IMR-90 (cell line): ENCODE results near the gene PRAMEF12. TPM values are rescaled to one million over a fixed set of nuclear protein-coding genes. Genes with fewer than 3 reads are reported as not detected.

Source experiments
- ATAC-seq: fragments of 200-7000 bp; cut with Tn5 transposase; 2 replicates; pipeline ENCODE4 v1.9.1; 2020; ENCODE audit warnings: low read depth, mild to moderate bottlenecking, moderate library complexity
- BruUV-seq: library from RNA; stranded (reverse); fragments of 400-500 nt; replicated peaks from 2 replicates; lab custom pipeline; 2021; lab: Mats Ljungman, UMichigan
- CTCF ChIA-PET: fragments of 300-600 bp; formaldehyde crosslinking; extraction: SDS; loops from one replicate; lab custom pipeline; 2021; ENCODE audit warnings: antibody characterized with exemption; lab: Yijun Ruan, JAX
- POLR2A ChIA-PET: fragments of 300-600 bp; sonication (Branson Sonifier 250); formaldehyde crosslinking; loops from one replicate; lab custom pipeline; 2022; ENCODE audit warnings: antibody characterized with exemption; ENCODE audit not compliant: unreplicated experiment; lab: Charles Lee
- DNase-seq: peaks from one replicate; pipeline ENCODE4 v3.0.0; 2013
- H2AFZ ChIP-seq: replicated peaks from 2 replicates; pipeline ENCODE3; 2013; ENCODE audit warnings: low read length, mild to moderate bottlenecking; ENCODE audit not compliant: poor library complexity
- H2AK5ac ChIP-seq: 2 replicates; pipeline ENCODE4 v1.6.1; 2013; ENCODE audit warnings: low read depth, low read length, inconsistent platforms
- H2AK9ac ChIP-seq: replicated peaks from 2 replicates; pipeline ENCODE3; 2013; ENCODE audit warnings: mild to moderate bottlenecking, low read depth, low read length, moderate library complexity; ENCODE audit not compliant: poor library complexity
- H2BK120ac ChIP-seq: 2 replicates; pipeline ENCODE4 v1.6.1; 2013; ENCODE audit warnings: low read depth, low read length, inconsistent platforms
- H2BK15ac ChIP-seq: 3 replicates; pipeline ENCODE4 v1.6.1; 2013; ENCODE audit warnings: low read depth, low read length, inconsistent platforms
- H2BK20ac ChIP-seq: 2 replicates; pipeline ENCODE4 v1.6.1; 2013; ENCODE audit warnings: low read depth, mild to moderate bottlenecking, inconsistent platforms, low read length, moderate library complexity
- H2BK5ac ChIP-seq: 2 replicates; pipeline ENCODE4 v1.6.1; 2013; ENCODE audit warnings: mild to moderate bottlenecking, low read depth, low read length, inconsistent platforms; ENCODE audit not compliant: poor library complexity, severe bottlenecking
- H3K14ac ChIP-seq: replicated peaks from 2 replicates; pipeline ENCODE4 v1.6.1; 2013; ENCODE audit warnings: low read depth, low read length, inconsistent platforms
- H3K18ac ChIP-seq: 2 replicates; pipeline ENCODE4 v1.6.1; 2013; ENCODE audit warnings: low read depth, low read length, control low read depth
- H3K23ac ChIP-seq: 2 replicates; pipeline ENCODE4 v1.6.1; 2013; ENCODE audit warnings: low read depth, low read length, inconsistent platforms
- H3K27ac ChIP-seq: 2 replicates; pipeline ENCODE4 v1.5.1; 2013; ENCODE audit warnings: mild to moderate bottlenecking, control low read depth, low read length; ENCODE audit not compliant: insufficient read depth
- H3K27me3 ChIP-seq: 2 replicates; pipeline ENCODE4 v1.6.1; 2013; ENCODE audit warnings: low read length; ENCODE audit not compliant: control insufficient read depth, insufficient read depth
- H3K36me3 ChIP-seq: 2 replicates; pipeline ENCODE4 v1.6.1; 2013; ENCODE audit warnings: low read length, mixed read lengths; ENCODE audit not compliant: control insufficient read depth, insufficient read depth
- H3K4ac ChIP-seq: 2 replicates; pipeline ENCODE4 v1.6.1; 2013; ENCODE audit warnings: low read depth, low read length, inconsistent platforms
- H3K4me1 ChIP-seq: 2 replicates; pipeline ENCODE4 v1.6.1; 2013; ENCODE audit warnings: low read length, mixed read lengths; ENCODE audit not compliant: control insufficient read depth, insufficient read depth
- H3K4me2 ChIP-seq: 2 replicates; pipeline ENCODE4 v1.6.1; 2013; ENCODE audit warnings: low read depth, mild to moderate bottlenecking, control low read depth, low read length, moderate library complexity
- H3K4me3 ChIP-seq: 2 replicates; pipeline ENCODE4 v1.5.1; 2013; ENCODE audit warnings: low read depth, mild to moderate bottlenecking, control low read depth, low read length, moderate library complexity; ENCODE audit not compliant: insufficient read depth
- H3K56ac ChIP-seq: 2 replicates; pipeline ENCODE4 v1.6.1; 2013; ENCODE audit warnings: low read length, inconsistent platforms; ENCODE audit not compliant: insufficient read depth; ENCODE audit errors: extremely low read depth
- H3K79me1 ChIP-seq, 2 experiments: 2 replicates each; pipeline ENCODE4 v1.6.1; 2013; ENCODE audit warnings: low read length in 2 of 2, inconsistent platforms in 1 of 2, low read depth in 1 of 2
- H3K9ac ChIP-seq: 2 replicates; pipeline ENCODE4 v1.6.1; 2013; ENCODE audit warnings: low read depth, low read length, control low read depth
- H3K9me1 ChIP-seq: 2 replicates; pipeline ENCODE4 v1.6.1; 2013; ENCODE audit warnings: low read length, inconsistent platforms; ENCODE audit not compliant: insufficient read depth
- H3K9me3 ChIP-seq: 2 replicates; pipeline ENCODE4 v1.6.1; 2013; ENCODE audit warnings: low read length; ENCODE audit not compliant: control insufficient read depth, insufficient read depth
- H4K20me1 ChIP-seq: 2 replicates; pipeline ENCODE4 v1.6.1; 2013; ENCODE audit warnings: low read length, inconsistent platforms; ENCODE audit not compliant: insufficient read depth
- H4K5ac ChIP-seq: 2 replicates; pipeline ENCODE4 v1.6.1; 2013; ENCODE audit warnings: mild to moderate bottlenecking, low read depth, low read length, control low read depth
- H4K8ac ChIP-seq, 2 experiments: 2 replicates each; pipeline ENCODE4 v1.6.1; 2013; ENCODE audit warnings: low read depth in 2 of 2, low read length in 2 of 2, control low read depth in 1 of 2, inconsistent platforms in 1 of 2
- H4K91ac ChIP-seq: 2 replicates; pipeline ENCODE4 v1.6.1; 2013; ENCODE audit warnings: low read depth, low read length, inconsistent platforms; ENCODE audit not compliant: insufficient read depth
- ELK1 ChIP-seq: fragments of 150-350 bp; IDR thresholded peaks from 2 replicates; pipeline ENCODE4 v1.6.1; 2016; ENCODE audit warnings: low read depth, mild to moderate bottlenecking, low read length, moderate library complexity, borderline replicate concordance
- MAFK ChIP-seq: IDR thresholded peaks from 2 replicates; pipeline ENCODE4 v1.6.1; 2012; ENCODE audit warnings: low read depth, low read length, improper control_type of control experiment
- WGBS, 2 experiments: methylation state at CpG; one replicate each; pipeline versions ENCODE4 v1.1.5 to v1.1.7; 2013; ENCODE audit warnings: missing lambda C conversion rate in 2 of 2; ENCODE audit not compliant: insufficient read length in 1 of 2; ENCODE audit errors: extremely low coverage in 2 of 2; 5-methylcytosine and 5-hydroxymethylcytosine counted together
- dilution Hi-C: fragments of 300-500 bp; cut with HindIII; formaldehyde crosslinking; loops from one replicate; pipeline ENCODE4 v1.14.3; 2018; ENCODE audit warnings: low sequenced_read_pairs; ENCODE audit not compliant: unreplicated experiment
- in situ Hi-C: fragments of 300-500 bp; cut with MboI; formaldehyde crosslinking; loops from 3 replicates; pipeline ENCODE4 v1.14.3; 2019; ENCODE audit warnings: low sequenced_read_pairs, inconsistent platforms, mixed read lengths
- intact Hi-C: fragments of 100-400 bp; cut with micrococcal nuclease; formaldehyde crosslinking; loops from 2 replicates; pipeline ENCODE4 v1.10.0; 2022
- polyA plus RNA-seq, 3 experiments: library from polyadenylated mRNA; depleted of rRNA; stranded (reverse); fragments of >200 nt; gene quantifications; 2 replicates each; pipeline ENCODE4 v1.2.3, GENCODE V29; 2012; ENCODE audit warnings: low replicate concordance in 1 of 3
- total RNA-seq: library from RNA; depleted of rRNA; stranded (reverse); fragments of >200 nt; gene quantifications from 2 replicates; pipeline ENCODE4 v1.2.3, GENCODE V29; 2012

PRAMEF12 gene
- total and polyA plus RNA-seq, 2 of the 4 experiments (the other 2 are of a cell fraction) = not detected

GRCh38 chr1:12739613-12740012, 33.9 kb upstream of the PRAMEF12 start:
- no peaks in the 10 kb centered on the region for H3K36me3 ChIP-seq
- H3K79me1 ChIP-seq = no peaks in the 10 kb centered on the region
- no peaks in the 10 kb centered on the region for H3K27me3 ChIP-seq
- intact Hi-C loops (no loop called here), dilution Hi-C loops (no loop called here), in situ Hi-C loops (no loop called here)
- H3K56ac ChIP-seq = no peak overlapping the region
- no peak overlapping the region for H3K23ac ChIP-seq
- H3K9me1 ChIP-seq = no peaks in the 10 kb centered on the region
- no peak overlapping the region for H4K91ac ChIP-seq
- ChIA-PET POLR2A (no interaction called here), CTCF (no interaction called here)
- no peak overlapping the region for H2BK120ac ChIP-seq
- H4K8ac ChIP-seq = no peak overlapping the region
- H2AK9ac ChIP-seq = no peak overlapping the region
- no peaks in the 10 kb centered on the region for H3K9me3 ChIP-seq
- no peaks in the 10 kb centered on the region for H4K20me1 ChIP-seq
- H3K4ac ChIP-seq = no peak overlapping the region
- no peak overlapping the region for H3K4me3 ChIP-seq
- H2BK15ac ChIP-seq = no peak overlapping the region
- no peak overlapping the region for H2BK20ac ChIP-seq
- no peak overlapping the region for H2AFZ ChIP-seq
- H3K27ac ChIP-seq = no peak overlapping the region
- H3K18ac ChIP-seq = no peak overlapping the region
- BruUV-seq = no TSS peak
- DNase-seq (no peak), ATAC-seq (no peak)
- H3K4me2 ChIP-seq = no peak overlapping the region
- H2BK5ac ChIP-seq = no peak overlapping the region
- H4K5ac ChIP-seq = no peak overlapping the region
- H2AK5ac ChIP-seq = no peak overlapping the region
- WGBS, 2 experiments = 33% methylated on average over 1 of the region's 5 CpGs; no CpG with 5 or more reads in 1 of the 2 experiments
- H3K4me1 ChIP-seq = no peaks in the 10 kb centered on the region
- no peak overlapping the region for H3K14ac ChIP-seq
- H3K9ac ChIP-seq = no peak overlapping the region
- TF ChIP-seq ELK1 (no peak), MAFK (no peak)
